Endothelial cell (in vitro differentiated cells): ENCODE results near the gene GOLM1. TPM values are rescaled to one million over a fixed set of nuclear protein-coding genes. Genes with fewer than 3 reads are reported as not detected.

ENCODE experiments used
- DNase-seq: peaks from one replicate; pipeline ENCODE4 v3.0.0; 2021; ENCODE audit warnings: low spot score
- H3K27ac Mint-ChIP-seq: one replicate; pipeline ENCODE4 v1.8.0; 2021; ENCODE audit warnings: mixed read lengths, inconsistent platforms; ENCODE audit not compliant: unreplicated experiment
- H3K27me3 Mint-ChIP-seq: one replicate; pipeline ENCODE4 v1.8.0; 2021; ENCODE audit warnings: mild to moderate bottlenecking, moderate library complexity, mixed read lengths, inconsistent platforms; ENCODE audit not compliant: unreplicated experiment
- H3K36me3 Mint-ChIP-seq: one replicate; pipeline ENCODE4 v1.8.0; 2021; ENCODE audit warnings: mild to moderate bottlenecking, low read depth, mixed read lengths, inconsistent platforms; ENCODE audit not compliant: unreplicated experiment
- H3K4me1 Mint-ChIP-seq: one replicate; pipeline ENCODE4 v1.8.0; 2021; ENCODE audit warnings: mild to moderate bottlenecking, mixed read lengths, inconsistent platforms; ENCODE audit not compliant: unreplicated experiment
- H3K4me3 Mint-ChIP-seq: one replicate; pipeline ENCODE4 v1.8.0; 2021; ENCODE audit warnings: mild to moderate bottlenecking, mixed read lengths, inconsistent platforms; ENCODE audit not compliant: unreplicated experiment
- H3K9me3 Mint-ChIP-seq: one replicate; pipeline ENCODE4 v1.8.0; 2021; ENCODE audit warnings: mixed read lengths, inconsistent platforms; ENCODE audit not compliant: unreplicated experiment
- CTCF ChIP-seq: fragments of 200-600 bp; sonication (generic); IDR thresholded peaks from one replicate; pipeline ENCODE4 v1.5.0; 2021; ENCODE audit warnings: antibody characterized with exemption; ENCODE audit not compliant: unreplicated experiment
- total RNA-seq: library from RNA; stranded (reverse); fragmentation: NEBNext Ultra II Directional; extraction: Animal tissue kit (Norgen Biotek cat#: 25700); gene quantifications from one replicate; pipeline ENCODE4 v1.2.1, GENCODE V29; 2021; ENCODE audit not compliant: unreplicated experiment

GOLM1 gene
- total RNA-seq, 1 donor from 2014 or later: 87.5 TPM

GRCh38 chr9:86116425-86116824 lies 17.1 kb upstream of the GOLM1 start:
- Mint-ChIP-seq H3K36me3 (no peaks in the 10 kb centered on the region), H3K4me3 (no peak overlapping the region), H3K27ac (no peak overlapping the region), H3K9me3 (no peaks in the 10 kb centered on the region), H3K4me1 (no peaks in the 10 kb centered on the region), H3K27me3 (peaks cover 1% of the 10 kb centered on the region)
- no peak for DNase-seq
- no peak for TF ChIP-seq CTCF

GRCh38 chr9:86115886-86116285 lies 16.5 kb upstream of the GOLM1 start:
- Mint-ChIP-seq H3K9me3 (no peaks in the 10 kb centered on the region), H3K4me3 (no peak overlapping the region), H3K27ac (no peak overlapping the region), H3K4me1 (no peaks in the 10 kb centered on the region), H3K27me3 (peaks cover 1% of the 10 kb centered on the region), H3K36me3 (no peaks in the 10 kb centered on the region)
- no peak for TF ChIP-seq CTCF
- DNase-seq: no peak

DNA sequence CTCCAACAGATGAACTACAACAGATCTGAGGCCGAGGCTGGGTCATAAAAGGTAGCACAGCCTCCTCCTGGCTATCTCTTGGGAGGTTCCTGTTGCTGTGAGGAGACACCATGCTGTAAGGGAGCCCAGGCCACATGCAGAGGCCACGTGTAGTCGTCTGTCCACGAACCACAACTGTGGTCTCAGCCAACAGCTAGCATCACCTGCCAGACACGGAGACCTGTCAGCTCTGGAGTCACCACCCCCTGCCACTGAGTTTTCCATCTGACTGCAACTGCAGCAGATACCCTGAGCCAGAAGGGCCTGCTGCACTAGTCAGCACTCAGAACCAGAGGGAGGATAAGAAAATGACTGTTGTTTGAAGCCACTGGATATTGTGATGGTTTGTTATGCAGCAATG lies 12.7 kb upstream of the GOLM1 start:
- no peak for TF ChIP-seq CTCF
- DNase-seq: no peak
- Mint-ChIP-seq H3K27ac (no peak overlapping the region), H3K4me3 (no peak overlapping the region), H3K4me1 (no peaks in the 10 kb centered on the region), H3K27me3 (peaks cover 1% of the 10 kb centered on the region), H3K9me3 (no peaks in the 10 kb centered on the region), H3K36me3 (no peaks in the 10 kb centered on the region)

- Mint-ChIP-seq H3K4me1 (peaks cover 17% of the 10 kb centered on the region), H3K36me3 (no peaks in the 10 kb centered on the region), H3K27me3 (peaks cover 1% of the 10 kb centered on the region), H3K4me3 (no peak overlapping the region), H3K9me3 (no peaks in the 10 kb centered on the region), H3K27ac (no peak overlapping the region)
- TF ChIP-seq CTCF: no peak
- DNase-seq: no peak
Measured at GRCh38 chr9:86102626-86103025, 3.3 kb upstream of the GOLM1 start.

GRCh38 chr9:86099701-86100364 lies 475 bp upstream of the GOLM1 start:
- H3K9me3 Mint-ChIP-seq: no peaks in the 10 kb centered on the region
- H3K27ac Mint-ChIP-seq: peak overlapping the region; percentile 67
- H3K4me1 Mint-ChIP-seq: peaks cover 17% of the 10 kb centered on the region
- H3K36me3 Mint-ChIP-seq: no peaks in the 10 kb centered on the region
- H3K4me3 Mint-ChIP-seq: peak overlapping the region; percentile 98
- no peak for TF ChIP-seq CTCF
- peak; percentile 15 for DNase-seq
- H3K27me3 Mint-ChIP-seq: peaks cover 1% of the 10 kb centered on the region
